Stimulated activated CD4-positive, alpha-beta T cell treated with anti-CD3 and anti-CD28 coated beads, Interleukin-4, amount 100 ng/mL, for 48 hours (primary cell): ENCODE measurements around the gene ALCAM.

Experiments used
- DNase-seq, 2 donors: peaks; one replicate each; pipeline ENCODE4 v3.0.0-alpha.2; 2020; ENCODE audit warnings: low read depth in 2 of 2

Gene ALCAM

GRCh38 chr3:105366326-105367062 is at the start of gene ALCAM:
Gene ALCAM (plus strand): TSS chr3:105366909.
- peak; percentile 71 to 80 for DNase-seq

- no peak for DNase-seq
These were observed 48.9 kb upstream of the ALCAM start for GRCh38 chr3:105317841-105318240.

- DNase-seq, result no peak
These were observed 44.0 kb upstream of the ALCAM start for GRCh38 chr3:105322570-105323273.

- DNase-seq, result no peak
These were observed 43.5 kb upstream of the ALCAM start for GRCh38 chr3:105323274-105323599.

GRCh38 chr3:105324951-105325350 is 41.8 kb upstream of the ALCAM start:
- no peak for DNase-seq

GRCh38 chr3:105327662-105328337 is 38.9 kb upstream of the ALCAM start:
- DNase-seq, result no peak

- DNase-seq, result no peak
These were observed 38.4 kb upstream of the ALCAM start for GRCh38 chr3:105328338-105328730.

GRCh38 chr3:105332961-105333360 is 33.7 kb upstream of the ALCAM start:
- DNase-seq, result no peak

GRCh38 chr3:105334138-105334882 is 32.4 kb upstream of the ALCAM start:
- no peak for DNase-seq

- no peak for DNase-seq
These were observed 26.8 kb upstream of the ALCAM start for GRCh38 chr3:105339946-105340345.

- DNase-seq, result no peak
These were observed 22.7 kb upstream of the ALCAM start for GRCh38 chr3:105343991-105344390.

- no peak for DNase-seq
These were observed 21.6 kb upstream of the ALCAM start for GRCh38 chr3:105345156-105345555.

GRCh38 chr3:105347625-105348302 is 18.9 kb upstream of the ALCAM start:
- DNase-seq, result no peak

GRCh38 chr3:105348307-105348706 is 18.4 kb upstream of the ALCAM start:
- DNase-seq, result no peak

- no peak for DNase-seq
These were observed 16.9 kb upstream of the ALCAM start for GRCh38 chr3:105349684-105350387.

GRCh38 chr3:105351821-105352220 is 14.9 kb upstream of the ALCAM start:
- no peak for DNase-seq

GRCh38 chr3:105352976-105353375 is 13.7 kb upstream of the ALCAM start:
- no peak for DNase-seq

GRCh38 chr3:105353485-105354161 is 13.1 kb upstream of the ALCAM start:
- DNase-seq, result no peak

- no peak for DNase-seq
These were observed 12.3 kb upstream of the ALCAM start for GRCh38 chr3:105354429-105354828.

GRCh38 chr3:105355408-105356061 is 11.2 kb upstream of the ALCAM start:
- DNase-seq, result no peak
